HuH-7.5 (cell line): ENCODE results near the gene SORBS2.

Experiments used
- DNase-seq: peaks from one replicate; pipeline ENCODE4 v3.0.0; 2011; ENCODE audit warnings: low spot score

Gene SORBS2

GRCh38 chr4:185638548-185639301 lies 173.3 kb downstream of the SORBS2 start:
- no peak for DNase-seq

- no peak for DNase-seq
These were observed 173.9 kb downstream of the SORBS2 start for GRCh38 chr4:185638093-185638492.

DNA sequence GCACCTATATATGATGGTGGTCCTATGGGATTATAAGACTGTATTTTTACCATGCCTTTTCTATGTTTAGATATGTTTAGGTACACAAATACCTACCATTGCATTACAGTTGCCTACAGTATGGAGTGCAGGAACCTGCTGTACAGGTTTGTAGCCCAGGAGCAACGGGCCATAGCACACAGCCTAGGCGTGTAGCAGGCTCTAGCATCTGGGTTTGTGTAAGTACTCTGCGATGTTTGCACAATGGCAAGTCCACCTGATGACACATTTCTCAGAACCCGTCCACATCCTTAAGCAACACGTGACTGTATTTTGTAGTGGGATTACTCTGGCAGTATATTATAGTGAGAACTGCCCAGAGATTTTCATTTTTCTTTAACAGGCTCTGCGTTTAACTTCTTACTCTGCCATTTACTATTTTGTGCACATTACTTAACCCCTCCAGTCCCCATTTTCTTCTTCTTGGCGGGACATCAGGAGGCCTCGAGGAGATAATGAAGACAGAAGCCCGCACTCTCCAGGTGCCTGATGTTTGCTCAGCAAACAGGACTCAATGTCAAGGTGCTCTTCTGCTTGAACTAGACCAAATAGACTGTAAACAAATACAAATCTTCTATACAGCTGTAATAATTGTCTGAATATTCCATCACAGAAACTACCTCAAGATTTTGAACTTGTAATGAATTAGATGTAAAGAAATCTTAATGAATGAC lies 174.7 kb downstream of the SORBS2 start:
- DNase-seq = no peak

- no peak for DNase-seq
These were observed 177.8 kb downstream of the SORBS2 start for GRCh38 chr4:185634066-185634652.

DNA sequence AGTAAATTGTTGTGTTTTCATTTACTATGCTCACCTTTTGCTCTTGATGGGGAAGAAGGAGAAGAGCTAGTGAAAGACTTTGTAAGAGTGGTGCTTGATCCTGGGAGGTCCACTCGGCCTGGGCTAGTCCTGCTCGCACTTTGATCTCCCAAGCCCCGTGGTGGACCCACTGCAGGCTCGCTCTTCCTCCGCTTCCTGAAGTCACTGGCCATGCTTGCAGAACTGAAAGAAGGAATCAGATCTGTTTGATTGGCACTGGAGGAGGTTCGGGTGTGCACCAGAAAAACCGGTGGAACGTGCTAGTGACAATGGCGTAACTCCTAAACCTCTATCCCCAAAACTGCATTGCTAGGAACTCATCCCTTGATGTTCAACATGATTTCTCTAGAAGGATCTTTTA lies 185.2 kb downstream of the SORBS2 start:
- no peak for DNase-seq

- DNase-seq = no peak
These were observed 186.5 kb downstream of the SORBS2 start for GRCh38 chr4:185625503-185625902.

DNA sequence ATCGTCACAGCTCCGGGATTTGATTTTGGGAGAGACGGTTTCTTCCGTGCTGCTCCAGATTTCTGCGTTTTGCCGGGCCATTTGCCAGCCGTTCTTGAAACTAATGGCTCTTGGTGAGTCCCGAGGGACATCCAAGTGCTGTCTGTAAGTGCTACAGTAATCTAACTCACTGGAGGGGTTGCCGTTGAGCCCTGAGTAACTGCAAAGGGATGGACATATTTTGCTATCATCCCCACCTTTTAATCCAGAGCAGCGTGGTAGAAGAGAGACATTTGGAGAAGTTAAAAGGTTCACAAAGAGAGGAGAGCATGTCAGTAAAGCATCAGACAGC lies 187.8 kb downstream of the SORBS2 start:
- no peak for DNase-seq

- DNase-seq = no peak
These were observed 188.3 kb downstream of the SORBS2 start for GRCh38 chr4:185623444-185624258.

GRCh38 chr4:185608185-185608584 lies 203.8 kb downstream of the SORBS2 start:
- DNase-seq = no peak

DNA sequence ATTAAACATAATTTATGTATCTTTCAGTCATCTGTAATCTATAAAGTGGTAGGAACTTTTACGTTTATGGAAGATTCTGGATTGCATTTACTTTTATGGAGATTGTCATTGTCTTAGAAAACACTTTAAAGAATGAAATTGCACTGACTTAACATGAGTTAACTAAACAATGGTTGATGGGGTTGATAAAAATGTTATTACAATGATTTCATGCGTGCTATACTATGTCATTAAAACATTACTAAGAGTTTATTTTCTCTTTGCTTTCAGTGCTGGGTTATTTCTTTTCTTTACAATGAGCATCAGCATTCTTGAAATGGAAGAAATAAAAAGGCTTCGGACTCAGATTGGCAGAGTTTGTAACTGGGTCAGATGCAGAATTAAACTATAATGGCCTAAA lies 209.6 kb downstream of the SORBS2 start:
- DNase-seq = no peak

GRCh38 chr4:185600801-185601434 lies 211.1 kb downstream of the SORBS2 start:
- DNase-seq = no peak

- DNase-seq = no peak
These were observed 212.3 kb downstream of the SORBS2 start for GRCh38 chr4:185599553-185600243.

DNA sequence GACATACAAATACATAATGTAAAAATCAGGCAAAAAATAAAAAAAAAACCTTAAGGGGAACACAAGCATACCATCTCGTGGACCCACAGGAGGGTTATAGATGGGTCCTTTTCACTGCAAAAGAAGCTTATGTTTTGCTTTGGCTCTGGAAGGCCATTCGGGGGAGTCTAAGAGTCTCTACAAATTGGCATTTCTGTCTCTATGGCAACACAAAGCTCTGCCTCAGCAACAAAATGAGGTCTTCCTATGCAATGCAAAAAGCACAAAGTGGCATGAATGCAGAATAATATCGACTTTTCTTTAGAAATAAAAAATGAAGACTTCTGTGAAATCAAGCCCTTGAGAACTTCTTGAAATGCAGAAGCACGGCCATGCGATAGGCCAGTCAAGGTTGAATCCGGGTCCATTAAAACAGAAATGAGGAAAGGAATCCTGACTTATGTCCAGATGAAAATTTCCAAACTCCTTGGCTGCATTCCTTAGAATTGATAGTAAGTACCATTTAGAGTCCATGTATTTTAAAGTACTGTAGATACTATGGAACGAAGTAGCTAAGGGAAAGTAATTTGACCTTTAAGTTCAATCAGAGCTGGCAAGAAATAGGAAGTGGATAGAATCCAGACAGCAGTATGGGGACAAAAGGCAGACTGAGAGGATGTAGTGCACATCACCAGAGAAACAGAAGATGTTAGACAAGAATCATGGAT lies 213.0 kb downstream of the SORBS2 start:
- DNase-seq = no peak

DNA sequence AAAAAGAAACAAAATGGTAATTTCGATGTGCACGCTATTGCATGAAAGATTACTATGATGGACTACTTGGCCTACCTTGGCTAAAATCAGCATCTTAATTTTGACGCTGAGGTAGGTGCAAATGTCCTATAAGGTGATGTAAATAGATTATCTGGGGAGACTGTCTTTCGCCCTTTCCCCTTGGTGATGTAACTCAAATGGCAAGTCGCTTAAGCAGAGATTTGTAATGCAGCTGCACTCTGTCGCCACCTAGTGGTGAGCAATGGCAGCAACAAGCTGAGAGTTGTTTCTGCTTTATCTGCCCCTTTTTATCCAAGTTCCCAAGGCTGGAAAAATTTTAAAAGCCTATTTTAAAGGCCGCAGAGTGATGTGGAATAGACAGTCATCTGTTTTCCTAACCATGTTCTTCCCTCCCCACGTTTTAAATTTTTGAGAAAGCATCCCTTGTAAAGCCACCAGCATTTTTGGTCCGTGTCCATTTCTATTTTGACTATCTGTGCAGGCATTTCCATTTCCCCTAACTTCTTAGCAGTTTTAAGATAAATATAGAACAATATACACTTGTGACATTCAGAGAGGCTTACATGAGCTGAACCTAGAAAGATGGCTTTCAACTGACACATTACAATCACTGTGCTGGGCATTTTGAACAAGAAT lies 214.3 kb downstream of the SORBS2 start:
- peak; percentile 3 for DNase-seq

- DNase-seq = no peak
These were observed 219.0 kb downstream of the SORBS2 start for GRCh38 chr4:185592845-185593488.

- no peak for DNase-seq
These were observed 219.6 kb downstream of the SORBS2 start for GRCh38 chr4:185592438-185592837.

GRCh38 chr4:185591679-185592141 lies 220.3 kb downstream of the SORBS2 start:
- DNase-seq = no peak

- no peak for DNase-seq
These were observed 221.0 kb downstream of the SORBS2 start for GRCh38 chr4:185590982-185591381.

- DNase-seq = no peak
These were observed 222.7 kb downstream of the SORBS2 start for GRCh38 chr4:185589067-185589836.
